IPS DF 19.7 (cell line): ENCODE measurements around the gene RHOG.
"Not testable (repeated sequence)": the region's sequence is repeated elsewhere in the genome, so short reads cannot be mapped to it uniquely, and the experiment has no call there.

Experiments used
- DNase-seq: peaks from one replicate; pipeline ENCODE4 v3.0.0-alpha.2; 2013; ENCODE audit warnings: low read depth, low spot score

RHOG gene

GRCh38 chr11:3840870-3841425 lies at the start of gene RHOG:
Gene RHOG (minus strand): TSS chr11:3840959. CDS start chr11:3828138, 12,821 bp downstream.
- no peak for DNase-seq

- DNase-seq, result no peak
Observed at GRCh38 chr11:3890014-3890413, 49.3 kb upstream of the RHOG start.

DNA sequence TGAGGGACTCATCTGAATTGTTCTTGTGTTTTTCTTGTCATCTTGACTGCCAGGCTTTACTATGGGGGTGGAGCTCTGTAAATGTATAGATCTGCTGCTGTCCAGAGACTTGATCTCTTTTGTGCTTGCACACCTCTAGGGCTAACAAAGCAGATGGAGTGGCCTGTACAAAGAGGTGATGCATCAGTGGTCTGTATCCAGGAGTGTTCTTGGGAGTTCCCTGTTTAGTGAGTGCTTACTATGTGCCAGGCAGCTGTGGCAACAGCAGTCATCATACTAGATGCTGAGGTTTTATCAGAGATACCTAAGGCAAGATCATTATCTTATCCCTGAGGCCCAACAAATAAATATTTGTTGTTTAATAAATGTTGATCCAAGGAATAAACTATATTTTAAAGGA lies 48.1 kb upstream of the RHOG start:
- DNase-seq, result no peak

DNA sequence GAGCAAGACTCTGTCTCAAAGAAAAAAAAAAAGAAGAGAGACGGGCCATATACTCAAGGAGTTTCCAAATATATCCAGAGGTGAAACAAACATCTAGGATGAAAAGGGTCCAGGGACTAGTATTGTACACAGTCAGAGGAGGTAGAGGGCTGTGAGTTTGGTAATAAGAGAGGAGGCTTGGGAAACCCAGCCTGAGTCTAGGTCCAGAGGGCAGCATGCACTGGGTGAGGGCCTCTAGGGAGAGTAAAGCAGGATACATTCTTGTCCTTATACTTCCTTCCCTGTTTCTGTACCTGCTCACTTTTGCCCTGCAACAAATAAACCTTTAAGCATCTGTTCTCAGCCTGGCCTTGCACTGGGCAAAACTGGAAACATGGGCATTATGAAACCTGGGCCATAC lies 46.2 kb upstream of the RHOG start:
- no peak for DNase-seq

GRCh38 chr11:3885855-3886254 lies 45.1 kb upstream of the RHOG start:
- DNase-seq, result no peak

GRCh38 chr11:3882655-3883054 lies 41.9 kb upstream of the RHOG start:
- no peak for DNase-seq

DNA sequence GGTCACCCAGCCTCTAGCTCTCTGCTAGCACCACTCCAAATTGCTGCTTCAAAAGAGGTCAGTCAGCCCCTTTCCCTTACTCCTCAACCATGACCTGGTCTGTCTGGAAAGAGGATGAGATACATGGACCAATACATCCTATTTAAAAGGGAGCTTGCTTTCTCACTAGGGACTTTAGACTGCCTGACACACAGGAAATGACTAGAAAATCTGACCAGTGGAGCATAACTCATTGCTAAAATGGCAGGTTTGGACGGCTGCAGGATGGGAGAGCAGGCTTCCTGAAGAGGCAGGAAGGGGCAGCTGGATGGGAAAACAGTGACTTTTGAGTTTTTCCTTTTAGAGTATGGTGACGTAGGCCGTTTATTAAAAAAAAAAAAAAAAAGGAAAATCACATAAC lies 40.0 kb upstream of the RHOG start:
- DNase-seq, result no peak

GRCh38 chr11:3879967-3880542 lies 39.3 kb upstream of the RHOG start:
- DNase-seq, result no peak

DNA sequence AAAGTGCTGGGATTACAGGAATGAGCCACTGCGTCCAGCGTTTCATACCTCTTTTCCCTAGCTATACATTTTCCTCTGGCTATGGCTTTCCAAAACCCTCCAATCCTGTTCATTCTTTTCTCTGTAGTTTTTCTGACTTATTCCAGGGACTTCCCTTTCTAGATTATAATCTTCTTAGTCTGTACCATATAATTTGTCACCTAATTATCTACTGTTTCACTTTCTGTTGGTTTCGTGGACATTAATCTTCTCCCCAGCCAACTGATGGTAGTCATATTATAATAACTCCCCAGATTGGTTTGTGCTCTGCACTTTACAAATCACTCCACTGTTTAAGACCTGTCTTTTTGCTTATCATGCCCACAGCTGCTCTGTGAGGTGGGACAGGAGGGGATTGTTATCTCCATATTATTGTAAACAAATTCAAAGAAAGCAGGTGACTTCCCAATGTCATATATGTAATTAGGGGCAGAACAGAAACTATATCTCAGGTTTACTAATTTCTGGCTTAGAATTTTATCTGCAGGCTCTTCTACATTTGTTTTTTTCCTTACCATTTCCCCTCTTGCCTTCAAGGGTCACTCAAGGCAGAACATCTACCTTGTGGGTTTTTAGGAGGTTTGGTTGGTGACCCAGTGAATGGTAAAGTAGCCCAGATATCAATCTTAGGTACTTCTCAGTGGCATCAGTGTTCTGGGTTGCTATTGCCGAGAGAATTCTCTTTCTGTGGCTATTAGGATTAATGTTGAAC lies 38.6 kb upstream of the RHOG start:
- no peak for DNase-seq

- DNase-seq, result no peak
Observed at GRCh38 chr11:3878258-3878584, 37.5 kb upstream of the RHOG start.

DNA sequence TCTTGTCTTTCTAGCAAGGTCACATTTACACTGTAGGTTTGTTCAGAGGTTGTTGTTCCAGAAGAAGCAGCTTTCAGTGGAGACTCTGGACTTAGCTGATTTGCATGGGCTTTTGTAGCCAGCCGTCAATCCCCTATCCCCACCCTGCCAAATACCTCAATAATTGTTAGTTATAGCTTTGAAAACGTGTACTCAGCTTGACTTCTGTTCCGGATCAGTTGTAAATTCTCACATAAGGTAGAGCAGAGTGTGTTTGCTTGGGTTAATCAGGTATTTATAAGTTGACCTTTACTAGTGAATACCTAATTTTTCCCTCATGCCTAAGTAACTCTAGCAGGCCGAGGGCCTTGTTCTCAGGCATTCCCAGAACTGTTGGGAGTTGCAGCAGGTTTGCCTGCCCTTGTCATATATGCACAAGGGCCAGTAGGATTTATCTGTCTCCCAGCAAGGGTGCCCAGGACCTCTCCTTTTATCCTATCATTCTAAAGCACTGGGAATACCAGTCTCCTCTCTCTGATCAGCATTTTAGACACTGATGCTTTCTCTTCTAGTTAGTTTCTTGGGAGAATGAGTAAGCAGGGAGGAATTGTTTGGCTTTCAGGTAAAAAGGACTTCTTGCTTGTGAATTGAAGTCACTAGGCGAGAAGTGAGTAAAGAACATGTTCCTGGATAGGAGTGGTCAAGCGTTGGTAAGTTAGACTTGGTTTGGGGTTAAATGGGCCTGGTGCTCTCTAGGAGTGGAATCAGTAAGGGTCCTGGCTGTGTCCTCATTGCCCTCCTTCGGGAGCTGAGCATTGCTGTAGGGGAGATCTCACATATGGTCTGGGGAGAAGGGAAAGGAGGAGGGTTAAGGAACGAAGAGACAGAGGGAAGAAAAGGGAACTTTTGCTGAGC lies 36.9 kb upstream of the RHOG start:
- DNase-seq, result no peak

- no peak for DNase-seq
Observed at GRCh38 chr11:3876613-3877012, 35.9 kb upstream of the RHOG start.

GRCh38 chr11:3873712-3874349 lies 33.1 kb upstream of the RHOG start:
- no peak for DNase-seq

- no peak for DNase-seq
Observed at GRCh38 chr11:3867209-3868091, 26.7 kb upstream of the RHOG start.

- DNase-seq, result no peak
Observed at GRCh38 chr11:3866836-3867208, 26.1 kb upstream of the RHOG start.

DNA sequence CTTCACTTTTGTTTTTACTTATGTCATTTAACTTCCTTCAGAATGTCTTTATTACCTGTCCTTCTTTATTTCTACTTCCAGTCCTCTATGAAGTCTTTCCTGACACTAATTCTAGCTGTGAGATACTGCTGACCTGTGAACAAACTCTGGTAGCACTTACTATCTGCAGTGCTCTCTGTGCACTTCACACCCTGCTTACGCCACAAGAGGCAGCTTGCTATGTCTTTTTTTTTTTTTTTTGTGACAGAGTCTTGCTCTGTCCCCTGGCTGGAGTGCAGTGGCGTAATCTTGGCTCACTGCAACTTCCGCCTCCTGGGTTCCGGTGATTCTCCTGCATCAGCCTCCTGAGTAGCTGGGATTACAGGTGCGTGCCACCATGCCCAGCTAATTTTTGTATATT lies 25.4 kb upstream of the RHOG start:
- DNase-seq, result no peak

- no peak for DNase-seq
Observed at GRCh38 chr11:3865388-3866193, 24.8 kb upstream of the RHOG start.

GRCh38 chr11:3861683-3862082 lies 20.9 kb upstream of the RHOG start:
- DNase-seq, result no peak

GRCh38 chr11:3860898-3861393 lies 20.2 kb upstream of the RHOG start:
- not testable (repeated sequence) for DNase-seq

DNA sequence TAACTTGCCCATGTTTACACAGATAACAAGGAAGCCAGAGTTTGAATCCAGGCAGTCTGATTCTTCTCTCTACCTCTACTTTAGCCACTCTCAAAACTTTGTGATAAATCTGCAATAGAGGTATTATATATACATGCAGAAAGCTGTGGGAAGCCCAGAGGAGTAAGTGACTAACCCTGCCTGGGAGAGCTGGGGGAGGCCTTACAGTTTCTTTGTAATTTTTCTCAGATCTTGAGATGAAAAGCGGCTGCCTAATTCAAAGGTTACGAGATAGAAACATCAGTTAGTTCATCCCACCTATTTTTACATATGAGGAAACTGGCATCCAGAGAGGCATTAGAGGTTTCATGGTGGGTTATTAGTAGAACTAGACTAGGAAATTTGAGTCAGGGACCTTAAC lies 19.6 kb upstream of the RHOG start:
- DNase-seq, result no peak
